NCI-H187 (cell line): ENCODE measurements around the gene ASAP2.
"Not testable (repeated sequence)": the region's sequence is repeated elsewhere in the genome, so short reads cannot be mapped to it uniquely, and the experiment has no call there.

Experiments
- DNase-seq, 2 experiments: peaks; one replicate each; lab custom pipeline; 2025; lab: John Stamatoyannopoulos, UW

Gene ASAP2

DNA sequence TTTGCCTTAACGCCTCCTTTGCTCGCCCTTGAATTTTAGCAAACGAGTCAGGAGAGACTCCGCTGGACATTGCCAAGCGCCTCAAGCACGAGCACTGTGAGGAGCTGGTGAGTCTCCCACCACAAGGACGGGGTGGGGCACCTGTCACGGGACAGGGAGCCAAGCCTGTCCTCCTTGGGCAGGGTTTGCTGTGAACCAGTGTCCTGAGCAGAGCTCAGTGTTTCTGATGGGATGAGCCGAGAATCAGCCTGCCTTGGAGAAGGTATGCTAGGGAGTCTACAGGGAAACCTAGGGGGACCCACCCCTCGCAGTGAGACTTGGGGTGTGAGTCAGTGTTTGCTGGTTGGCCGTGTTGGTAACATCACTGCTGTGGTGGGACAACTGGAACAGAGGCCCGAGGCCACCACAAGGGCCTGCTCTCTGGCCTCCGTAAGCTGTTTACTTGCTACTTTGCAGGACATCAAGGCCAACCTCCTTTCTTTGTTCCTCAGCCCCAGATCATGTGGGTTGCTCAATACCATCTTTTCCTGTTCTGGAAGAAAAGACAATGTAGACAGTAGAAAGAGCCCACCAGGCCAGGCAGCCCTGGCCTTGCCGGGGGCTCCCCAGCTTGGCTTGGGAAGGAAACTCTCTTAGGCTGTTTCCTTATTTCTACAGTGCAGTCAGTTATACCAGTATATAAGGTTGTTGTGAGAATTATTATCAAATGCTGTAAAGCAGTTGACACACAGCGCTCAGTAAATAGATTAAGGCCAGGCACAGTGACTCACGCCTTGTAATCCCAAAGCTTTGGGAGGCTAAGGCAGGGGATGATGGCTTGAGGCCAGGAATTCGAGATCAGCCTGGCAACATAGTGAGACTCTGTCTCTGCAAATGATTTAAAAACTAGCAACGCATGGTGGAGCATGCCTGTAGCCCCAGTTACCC is 174.4 kb downstream of the ASAP2 start:
- DNase-seq: no peak

DNA sequence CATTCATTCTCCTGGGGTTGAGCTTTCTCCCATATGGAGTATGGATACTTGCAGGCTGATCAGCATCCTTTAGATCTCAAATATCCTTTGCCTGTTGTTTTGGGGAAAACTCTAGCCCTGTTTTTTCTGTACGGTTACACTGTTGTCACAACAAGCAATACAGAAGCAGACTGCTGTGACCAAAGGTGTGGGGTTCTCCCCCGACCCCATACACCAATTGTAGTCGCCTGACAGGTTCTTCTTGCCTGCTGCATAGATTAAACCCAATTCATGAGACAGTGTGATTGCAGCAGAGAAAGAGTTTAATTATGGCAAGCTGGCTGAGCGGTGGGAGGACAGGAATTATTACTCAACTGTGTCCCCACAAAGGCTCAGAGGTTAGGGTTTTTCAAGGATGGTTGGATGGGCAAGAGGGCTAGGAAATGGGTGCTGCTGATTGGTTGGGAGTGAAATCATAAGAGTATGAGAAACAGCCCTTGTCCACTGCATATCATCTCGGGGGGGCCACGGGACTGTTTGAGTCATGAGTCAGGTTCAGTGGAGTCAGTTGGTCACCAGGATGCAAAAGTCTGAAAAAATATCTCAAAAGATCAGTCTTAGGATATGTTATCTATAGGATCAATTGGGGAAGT is 176.1 kb downstream of the ASAP2 start:
- no peak for DNase-seq

DNA sequence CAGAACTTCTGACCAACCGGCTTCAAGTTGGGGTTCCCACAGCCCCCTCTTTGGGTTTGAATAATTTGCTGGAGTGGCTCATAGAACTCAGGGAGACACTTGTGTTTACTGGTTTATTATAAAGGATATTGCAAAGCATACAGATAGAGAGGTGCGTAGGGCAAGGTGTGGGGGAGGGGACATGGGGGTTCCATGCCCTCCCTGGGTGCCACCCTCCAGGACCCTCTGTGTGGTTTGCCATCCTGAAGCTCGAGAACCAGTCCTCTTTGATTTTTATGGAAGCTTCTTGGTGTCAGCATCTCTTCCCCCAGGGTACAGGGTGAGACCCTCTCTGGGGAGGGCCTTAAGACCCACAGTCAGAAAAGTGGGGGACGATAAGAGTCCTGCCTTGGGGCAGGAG is 177.9 kb downstream of the ASAP2 start:
- DNase-seq: no peak

DNA sequence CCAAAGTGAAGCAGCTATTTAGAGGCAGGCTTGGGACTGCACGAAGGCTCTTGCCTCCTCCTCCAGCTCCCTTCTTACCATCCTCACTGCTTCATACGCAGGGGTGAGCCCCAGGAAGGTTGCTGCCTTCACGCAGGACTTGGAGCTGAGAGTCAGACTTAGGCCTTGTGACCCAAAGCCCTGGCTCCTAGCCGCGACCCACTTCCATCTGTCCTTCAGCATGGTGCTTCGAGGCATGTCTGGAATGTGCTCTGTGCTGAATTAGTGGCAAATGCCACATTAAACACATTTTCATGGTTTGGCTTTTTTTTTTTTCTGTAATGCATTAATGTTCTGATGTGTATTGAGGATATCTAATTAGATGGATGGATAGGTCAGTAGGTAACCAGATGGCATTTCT is 179.2 kb downstream of the ASAP2 start:
- no peak for DNase-seq

DNA sequence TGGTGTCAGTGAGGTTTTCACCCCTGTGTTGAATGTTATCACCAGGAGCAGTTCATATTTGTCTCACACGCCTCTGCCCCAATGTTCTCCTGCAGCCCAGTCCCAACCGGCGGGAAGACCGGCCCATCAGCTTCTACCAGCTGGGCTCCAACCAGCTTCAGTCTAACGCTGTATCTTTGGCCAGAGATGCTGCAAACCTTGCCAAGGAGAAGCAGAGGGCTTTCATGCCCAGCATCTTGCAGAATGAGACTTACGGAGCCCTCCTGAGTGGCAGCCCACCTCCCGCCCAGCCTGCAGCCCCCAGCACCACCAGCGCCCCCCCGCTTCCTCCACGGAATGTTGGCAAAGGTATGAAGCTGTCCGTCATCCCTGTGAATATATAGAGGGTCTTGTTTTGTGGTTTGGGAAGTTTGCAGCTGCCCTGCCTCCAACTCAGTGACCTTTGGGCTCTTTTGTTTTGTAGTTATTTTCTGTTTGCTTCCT is 181.6 kb downstream of the ASAP2 start:
- DNase-seq: no peak

DNA sequence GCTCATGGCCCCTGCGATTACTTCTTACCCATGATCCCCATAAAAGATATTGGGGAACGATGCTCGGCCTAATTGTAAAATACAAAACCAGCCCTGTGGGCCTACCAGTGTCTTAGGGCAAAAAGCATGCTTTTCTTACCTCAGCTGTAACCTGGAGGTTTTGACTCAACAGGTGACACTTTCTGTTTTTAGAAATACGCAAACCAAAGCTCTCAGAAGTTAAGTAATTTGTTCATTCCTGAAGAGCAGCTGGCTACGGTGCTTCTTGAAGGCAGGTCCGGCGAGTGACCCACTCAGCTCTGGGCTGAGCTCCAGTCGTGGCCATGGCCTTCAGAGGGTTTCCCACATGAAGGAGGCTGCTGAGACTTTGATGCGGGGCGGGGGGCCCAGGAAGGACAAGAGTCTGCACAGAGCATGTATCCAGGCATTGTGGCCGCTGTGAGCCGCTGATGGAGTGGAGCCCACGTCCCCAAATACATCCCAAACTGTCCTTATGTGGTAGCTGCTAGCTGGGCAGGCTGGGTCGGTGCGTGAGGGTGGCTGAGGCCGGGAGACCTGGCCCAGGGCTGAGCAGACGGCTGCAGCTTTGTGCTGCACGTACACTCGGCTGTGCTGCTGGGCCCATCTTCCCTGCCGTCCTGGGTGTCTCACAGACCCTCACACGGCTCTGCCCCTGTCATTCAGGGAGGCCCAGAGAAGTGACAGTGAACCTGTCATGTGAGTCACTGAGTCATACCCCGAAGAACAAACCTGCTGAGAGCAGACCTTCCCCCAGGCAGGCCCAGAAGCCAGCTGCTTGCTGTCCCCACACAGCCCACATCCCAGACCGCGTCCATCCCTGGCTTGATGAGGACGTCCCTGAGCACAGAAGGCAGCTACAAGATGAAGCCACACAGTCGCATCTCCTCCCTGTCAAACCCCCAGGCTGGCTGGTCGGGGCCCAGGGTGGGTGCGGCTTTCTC is 182.6 kb downstream of the ASAP2 start:
- no peak for DNase-seq

DNA sequence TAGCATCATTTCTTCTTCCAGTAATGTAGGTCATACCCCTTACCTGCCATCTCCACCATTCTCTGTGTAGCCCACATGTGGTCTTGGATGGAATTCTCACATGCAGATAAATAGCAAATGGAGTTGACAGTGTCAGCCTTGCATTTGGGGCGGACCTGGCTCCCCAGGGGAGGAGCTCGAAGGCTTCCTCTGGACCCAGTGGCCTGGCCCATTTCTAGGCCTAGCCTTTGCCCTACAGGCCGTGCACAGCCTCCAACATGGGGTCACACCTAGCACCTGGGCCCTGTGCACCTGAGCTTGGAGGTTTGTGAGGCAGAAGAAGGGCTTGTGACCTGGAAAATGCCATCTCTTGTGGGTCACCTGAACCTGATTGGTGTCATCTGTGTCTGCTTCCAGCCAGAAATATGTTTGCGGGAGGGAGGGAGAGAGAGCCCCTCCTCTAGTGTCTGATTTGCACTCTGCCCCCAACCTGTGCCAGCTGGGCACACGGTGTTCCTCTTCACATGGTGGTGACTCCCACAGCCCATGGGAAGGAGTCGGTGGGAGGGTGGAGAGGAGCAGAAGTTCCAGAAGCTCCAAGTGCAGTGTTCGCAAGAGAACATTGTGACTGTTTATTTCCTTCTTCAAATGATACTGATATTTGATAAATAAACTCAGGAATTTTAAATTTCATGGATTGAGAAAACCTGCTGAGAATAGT is 183.7 kb downstream of the ASAP2 start:
- no peak for DNase-seq

DNA sequence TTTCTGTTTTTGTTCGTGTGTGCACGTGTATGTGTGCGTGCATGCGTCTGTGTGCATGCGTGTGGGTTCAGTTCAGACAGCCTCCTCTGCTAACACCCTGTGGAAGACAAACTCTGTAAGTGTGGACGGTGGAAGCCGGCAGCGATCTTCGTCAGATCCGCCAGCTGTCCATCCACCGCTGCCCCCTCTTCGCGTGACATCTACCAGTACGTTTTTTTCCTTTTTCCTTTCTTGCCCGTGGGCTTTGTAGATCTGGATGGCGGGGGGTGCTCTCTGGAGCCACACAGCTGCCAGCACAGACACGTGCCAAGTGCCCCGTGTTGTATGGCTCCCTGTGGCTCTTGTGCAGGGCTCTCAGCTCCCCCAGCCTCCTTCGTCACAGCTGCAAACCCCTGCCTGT is 184.4 kb downstream of the ASAP2 start:
- no peak for DNase-seq

DNA sequence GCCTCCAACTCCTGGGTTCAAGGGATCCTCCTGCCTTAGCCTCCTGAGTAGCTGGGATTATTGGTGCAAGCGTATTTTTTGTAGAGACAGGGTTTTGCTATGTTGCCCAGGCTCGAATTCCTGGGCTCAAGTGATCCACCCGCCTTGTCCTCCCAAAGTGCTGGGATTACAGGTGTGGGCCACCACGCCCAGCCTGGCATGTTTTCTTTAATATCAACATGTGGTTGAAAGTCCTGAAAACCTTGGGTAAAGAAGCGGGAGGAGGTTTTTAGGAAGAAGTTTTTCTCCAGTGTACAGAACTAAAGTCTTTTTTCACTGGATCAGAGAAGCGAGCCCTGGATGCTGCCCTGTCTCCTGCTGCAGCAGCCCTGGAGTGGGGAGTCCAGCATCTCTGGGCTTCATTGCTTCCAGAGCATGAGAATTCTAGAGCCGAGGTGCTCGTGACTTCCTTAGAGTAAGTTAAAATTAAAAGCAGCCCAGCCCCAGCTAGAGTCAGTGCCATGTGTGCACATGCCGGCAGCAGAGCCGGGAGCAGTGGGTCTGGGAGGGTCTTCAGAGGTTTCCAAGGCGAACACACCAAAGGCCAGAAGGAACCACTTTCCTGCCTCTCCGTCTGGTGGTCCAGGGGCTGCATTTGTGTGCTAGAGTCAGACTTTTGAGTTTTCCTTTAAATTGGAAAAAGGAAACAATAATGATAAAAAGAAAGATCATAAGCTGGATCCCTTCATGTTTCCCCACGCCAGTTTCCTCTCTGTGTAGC is 185.5 kb downstream of the ASAP2 start:
- no peak for DNase-seq

DNA sequence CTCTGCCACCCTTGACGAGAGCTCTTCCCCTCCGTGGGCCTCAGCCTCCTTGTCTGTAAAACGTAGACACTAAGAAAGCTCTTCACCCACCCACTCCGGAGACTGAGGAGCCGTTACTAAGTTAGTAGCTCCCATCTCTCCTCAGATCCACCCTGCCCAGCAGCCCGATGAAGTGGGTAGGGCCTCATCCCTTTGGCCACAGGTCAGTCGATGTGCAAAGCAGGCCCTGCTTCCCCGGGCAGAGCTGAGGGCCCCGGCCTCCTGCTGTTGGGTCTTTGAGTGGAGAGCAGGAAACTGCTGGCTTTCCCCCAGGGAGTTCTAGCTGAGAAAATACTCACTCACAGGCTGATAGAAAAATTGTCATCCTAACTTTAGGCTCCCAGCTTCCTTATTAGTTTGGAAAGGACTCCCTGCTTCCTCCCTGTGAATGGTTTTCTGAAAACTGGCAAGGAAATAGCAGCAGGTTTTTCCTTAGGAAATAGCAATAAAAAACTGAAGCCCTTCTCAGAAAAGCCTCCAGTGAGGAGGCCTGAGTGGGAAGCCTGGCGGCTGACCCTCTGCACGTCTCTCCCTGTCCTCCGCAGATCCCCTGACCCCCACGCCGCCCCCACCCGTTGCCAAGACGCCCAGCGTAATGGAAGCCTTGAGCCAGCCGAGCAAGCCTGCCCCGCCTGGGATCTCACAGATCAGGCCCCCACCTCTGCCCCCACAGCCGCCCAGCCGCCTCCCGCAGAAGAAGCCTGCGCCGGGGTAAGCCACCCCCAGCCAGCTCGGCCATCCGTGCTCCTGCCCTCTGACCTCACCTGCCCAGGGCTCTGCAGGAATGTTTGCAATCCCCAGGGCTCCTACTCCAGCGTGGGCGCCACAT is 186.5 kb downstream of the ASAP2 start:
- DNase-seq: no peak

DNA sequence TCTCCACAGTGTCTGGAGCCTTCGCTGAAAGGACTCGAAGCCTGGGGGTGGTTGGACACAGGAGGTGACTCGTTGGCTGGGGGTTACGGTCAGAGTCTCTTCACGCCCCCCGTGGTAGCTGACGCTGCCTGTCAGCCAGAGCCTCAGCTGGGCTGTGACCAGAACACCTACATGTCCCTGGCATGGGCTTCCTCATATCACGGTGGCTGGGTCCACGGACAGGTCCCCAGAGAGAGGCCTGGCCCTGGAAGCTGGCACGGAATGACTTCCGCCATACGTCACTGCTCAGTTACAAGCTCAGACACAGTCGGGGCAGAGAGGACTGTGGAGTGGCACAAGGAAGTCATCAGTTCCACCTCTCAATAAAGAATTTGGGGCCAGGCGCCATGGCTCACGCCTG is 188.2 kb downstream of the ASAP2 start:
- DNase-seq: no peak

DNA sequence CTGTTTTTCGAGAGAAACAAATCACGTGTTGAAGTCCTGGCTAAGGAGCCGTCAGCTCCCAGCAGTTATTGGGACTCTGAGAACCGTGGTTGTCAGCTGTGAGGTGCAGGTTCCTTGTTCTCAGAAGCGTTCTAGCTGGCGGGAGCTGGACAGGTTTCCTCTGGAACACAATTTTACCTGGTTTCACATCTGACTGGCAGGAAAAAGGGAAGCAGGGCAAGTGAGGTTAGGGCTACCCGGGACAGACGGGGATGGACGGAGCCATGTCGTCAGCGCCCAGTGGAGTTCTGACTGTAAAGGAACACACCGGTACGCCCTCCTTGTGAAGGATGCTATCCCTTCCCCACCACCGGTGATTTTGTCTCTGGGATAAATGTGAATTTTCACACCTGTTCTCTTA is 190.6 kb downstream of the ASAP2 start:
- no peak for DNase-seq

DNA sequence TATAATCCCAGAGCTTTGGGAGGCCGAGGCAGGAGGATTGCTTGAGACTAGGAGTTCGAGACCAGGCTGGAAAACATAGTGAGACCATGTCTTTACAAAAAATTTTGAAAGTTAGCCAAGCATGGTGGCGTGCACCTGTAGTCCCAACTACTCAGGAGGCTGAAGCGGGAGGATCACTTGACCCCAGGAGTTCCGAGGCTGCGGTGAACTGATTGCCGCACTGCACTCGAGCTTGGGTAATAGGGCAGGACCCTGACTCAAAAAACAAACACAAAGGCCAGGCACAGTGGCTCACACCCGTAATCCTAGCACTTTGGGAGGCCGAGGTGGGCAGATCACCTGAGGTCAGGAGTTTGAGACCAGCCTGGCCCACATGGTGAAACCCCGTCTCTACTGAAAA is 191.6 kb downstream of the ASAP2 start:
- DNase-seq: not testable (repeated sequence)

DNA sequence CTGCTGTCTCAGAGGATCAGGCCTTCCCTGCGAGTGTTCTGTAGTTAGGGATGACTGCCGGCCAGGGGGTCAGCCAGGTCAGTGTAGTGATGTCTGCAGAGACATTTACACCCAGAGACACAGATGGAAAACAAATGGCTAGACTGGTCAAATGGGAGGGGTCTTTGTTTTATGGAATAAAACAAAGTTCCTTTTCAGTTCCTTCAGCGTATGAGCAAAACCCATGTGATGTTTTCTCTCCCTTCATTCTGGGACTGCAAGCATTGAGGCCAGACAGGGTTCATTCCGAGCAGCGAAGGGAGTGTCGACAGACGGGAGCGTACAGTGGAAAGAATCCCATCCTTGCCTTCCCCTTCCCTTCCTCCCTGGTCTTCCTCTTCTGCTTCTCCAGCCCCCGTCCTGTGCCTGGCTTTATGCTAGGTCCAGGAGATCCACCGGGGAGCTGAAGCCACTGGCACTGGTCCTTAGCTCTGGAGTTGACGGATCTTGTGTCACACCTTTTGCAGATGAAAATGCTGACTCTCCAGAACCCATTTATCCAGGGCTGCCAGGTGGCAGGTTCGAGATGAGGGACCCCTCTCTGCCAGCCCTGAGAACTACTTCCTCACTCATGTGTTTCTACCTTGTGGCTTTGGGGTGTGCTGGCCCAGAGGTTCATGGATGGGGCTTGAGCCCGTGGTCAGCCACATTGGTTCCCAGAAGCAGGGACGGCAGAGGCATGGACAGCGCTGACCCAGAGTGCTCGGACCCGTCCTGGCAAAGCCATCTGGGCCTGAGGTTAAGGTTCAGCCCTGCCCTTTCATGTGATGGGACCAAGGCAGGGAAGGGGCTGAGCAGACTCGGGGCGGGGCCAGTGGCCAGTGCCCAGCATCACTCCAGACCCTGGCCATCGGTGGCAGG is 192.5 kb downstream of the ASAP2 start:
- DNase-seq: no peak

DNA sequence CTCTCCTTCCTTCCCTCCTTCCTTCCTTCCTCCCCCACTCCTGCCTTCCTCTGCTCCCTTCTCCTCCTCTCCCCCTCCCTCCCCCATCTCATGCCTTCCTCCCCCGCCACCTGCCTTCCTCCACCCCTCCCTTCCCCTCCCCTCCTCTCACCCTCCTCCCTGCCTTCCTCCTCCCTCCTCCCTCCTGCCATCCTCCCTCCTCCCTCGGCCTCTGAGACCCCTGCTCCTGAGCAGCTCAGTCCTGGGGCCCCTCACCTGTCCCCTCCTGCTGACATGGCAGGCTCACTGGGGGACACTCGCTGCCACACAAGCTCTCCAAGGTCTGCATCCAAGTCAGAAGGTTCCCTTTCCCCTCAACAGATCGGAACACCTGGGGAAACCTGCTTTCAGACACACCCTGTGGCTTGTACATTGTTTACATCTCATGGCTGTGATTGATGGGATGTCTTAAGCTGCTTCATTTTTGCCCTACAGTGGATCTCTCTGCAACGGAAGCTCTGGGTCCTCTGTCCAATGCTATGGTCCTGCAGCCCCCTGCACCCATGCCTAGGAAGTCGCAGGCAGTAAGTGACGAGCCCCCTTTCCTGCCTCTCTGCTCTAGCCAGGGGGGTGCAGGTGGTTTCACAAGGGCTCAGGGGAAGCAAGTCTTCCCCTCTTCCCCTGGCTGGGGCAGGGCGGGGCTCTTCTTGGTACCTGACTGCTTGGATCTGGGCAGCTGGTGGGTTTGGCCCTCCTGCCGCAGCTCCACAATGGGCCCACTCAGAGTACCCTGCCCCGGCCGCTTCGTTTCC is 193.9 kb downstream of the ASAP2 start:
- DNase-seq: peak; percentile 20 to 54

DNA sequence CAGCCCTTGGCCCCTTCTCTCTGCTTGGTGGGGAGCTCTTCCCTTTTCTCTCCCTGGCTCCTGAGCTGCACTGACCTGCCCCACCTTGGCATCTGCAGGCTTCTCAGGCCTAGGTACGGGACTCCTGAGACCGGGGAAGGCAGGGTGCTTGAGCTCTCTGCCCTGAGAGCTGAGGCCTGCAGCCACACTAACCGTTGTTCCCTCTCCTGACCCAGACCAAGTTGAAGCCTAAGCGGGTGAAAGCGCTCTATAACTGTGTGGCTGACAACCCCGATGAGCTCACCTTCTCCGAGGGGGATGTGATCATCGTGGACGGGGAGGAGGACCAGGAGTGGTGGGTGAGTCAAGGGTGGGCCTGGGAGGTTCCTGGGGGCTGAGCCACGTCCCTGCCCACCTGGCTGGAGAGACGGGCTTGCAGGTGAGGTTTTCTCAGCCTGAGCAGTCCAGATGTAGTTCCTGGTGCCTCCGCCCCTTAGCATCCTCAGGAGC is 194.5 kb downstream of the ASAP2 start:
- no peak for DNase-seq

DNA sequence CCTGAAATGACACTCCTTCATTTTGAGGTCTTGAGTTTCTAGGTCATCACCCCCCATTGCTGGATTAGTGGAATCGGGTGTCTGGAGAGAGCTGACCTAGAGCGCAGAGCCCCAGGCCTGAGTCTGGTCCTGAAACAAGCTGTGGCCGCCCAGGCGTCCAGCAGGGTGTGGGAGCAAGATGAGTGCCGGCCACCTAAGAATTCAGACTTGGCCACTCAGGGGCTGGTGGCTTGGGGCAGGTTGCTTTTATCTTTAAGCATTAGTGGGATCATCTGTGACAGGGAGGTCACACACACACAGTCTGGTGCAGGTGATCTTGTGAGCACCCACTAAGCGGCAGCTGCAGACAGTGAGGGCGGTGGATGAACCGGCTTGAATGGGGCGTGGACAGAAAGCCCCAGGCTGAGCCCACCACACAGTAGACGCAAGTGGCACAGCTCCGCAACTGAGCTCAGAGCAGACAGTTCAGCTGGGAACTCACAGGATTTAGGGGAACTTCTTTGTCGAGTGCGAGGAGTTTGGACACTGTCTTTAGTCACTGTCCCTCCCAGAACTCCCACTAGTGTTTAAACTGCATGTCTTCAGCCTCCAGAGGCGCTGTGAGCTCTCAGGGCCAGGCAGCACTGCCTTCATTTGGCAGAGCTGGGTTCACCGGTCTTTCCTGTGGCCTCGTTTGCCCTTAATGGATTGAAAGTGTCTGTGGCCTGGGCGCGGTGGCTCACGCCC is 195.2 kb downstream of the ASAP2 start:
- DNase-seq: no peak
